Karpas-422 (cell line): ENCODE results near the gene GLDN. TPM values are rescaled to one million over a fixed set of nuclear protein-coding genes. Genes with fewer than 3 reads are reported as not detected.

Experiments used
- DNase-seq: peaks from one replicate; pipeline ENCODE4 v3.0.0-alpha.2; 2015
- H2AFZ ChIP-seq: fragments of 200-600 bp; sonication (generic); 2 replicates; pipeline ENCODE4 v1.6.1; 2014; ENCODE audit warnings: antibody characterized with exemption, low read length, mixed read lengths
- H3K27ac ChIP-seq: fragments of 200-600 bp; sonication (generic); 2 replicates; pipeline ENCODE4 v1.5.1; 2014; ENCODE audit warnings: mild to moderate bottlenecking, low read length, moderate library complexity
- H3K27me3 ChIP-seq: fragments of 200-600 bp; sonication (generic); 2 replicates; pipeline ENCODE4 v1.6.1; 2014; ENCODE audit warnings: low read length, mixed read lengths
- H3K36me3 ChIP-seq: fragments of 200-600 bp; sonication (generic); 2 replicates; pipeline ENCODE4 v1.6.1; 2014; ENCODE audit warnings: low read length, mixed read lengths; ENCODE audit not compliant: insufficient read depth
- H3K4me1 ChIP-seq: fragments of 200-600 bp; sonication (generic); 2 replicates; pipeline ENCODE4 v1.6.1; 2014; ENCODE audit warnings: mild to moderate bottlenecking, low read length, mixed read lengths
- H3K4me2 ChIP-seq: fragments of 200-600 bp; sonication (generic); 2 replicates; pipeline ENCODE4 v1.6.1; 2014; ENCODE audit warnings: low read length, low read depth, mild to moderate bottlenecking; ENCODE audit not compliant: poor library complexity, severe bottlenecking
- H3K4me3 ChIP-seq: fragments of 200-600 bp; sonication (generic); 2 replicates; pipeline ENCODE4 v1.5.1; 2014; ENCODE audit warnings: mild to moderate bottlenecking, antibody characterized with exemption, low read length, mixed read lengths
- H3K79me2 ChIP-seq: fragments of 200-600 bp; sonication (generic); 2 replicates; pipeline ENCODE4 v1.6.1; 2014; ENCODE audit warnings: mild to moderate bottlenecking, low read length, mixed read lengths
- H3K9ac ChIP-seq: fragments of 200-600 bp; sonication (generic); 2 replicates; pipeline ENCODE4 v1.6.0; 2014; ENCODE audit warnings: low read length
- H3K9me2 ChIP-seq: fragments of 200-600 bp; sonication (generic), shearing (Covaris generic); replicated peaks from 2 replicates; pipeline ENCODE4 v1.6.0; 2014; ENCODE audit warnings: mild to moderate bottlenecking, low read length, moderate library complexity; ENCODE audit not compliant: insufficient read depth
- H3K9me3 ChIP-seq: fragments of 300-700, 200-600 bp; sonication (generic); 2 replicates; pipeline ENCODE4 v1.6.1; 2014; ENCODE audit warnings: low read length, mixed read lengths
- H4K20me1 ChIP-seq: fragments of 200-600 bp; sonication (generic); 2 replicates; pipeline ENCODE4 v1.6.1; 2014; ENCODE audit warnings: mild to moderate bottlenecking, antibody characterized with exemption, low read length, low read depth; ENCODE audit not compliant: insufficient read depth
- total RNA-seq: library from RNA; depleted of rRNA; stranded (reverse); fragments of >200 nt; shearing (Covaris generic); gene quantifications from 2 replicates; pipeline ENCODE4 v1.2.3, GENCODE V29; 2014; ENCODE audit warnings: low replicate concordance

The GLDN gene
- total RNA-seq, 1 experiment from 2014 or later, result not detected

- no peaks in the 10 kb centered on the region for H3K79me2 ChIP-seq
- H3K4me2 ChIP-seq, result no peak overlapping the region
- H2AFZ ChIP-seq, result no peak overlapping the region
- H3K9ac ChIP-seq, result no peak overlapping the region
- H3K27ac ChIP-seq, result no peak overlapping the region
- H4K20me1 ChIP-seq, result no peaks in the 10 kb centered on the region
- H3K4me3 ChIP-seq, result no peak overlapping the region
- H3K9me3 ChIP-seq, result no peaks in the 10 kb centered on the region
- no peaks in the 10 kb centered on the region for H3K4me1 ChIP-seq
- no peaks in the 10 kb centered on the region for H3K36me3 ChIP-seq
- H3K27me3 ChIP-seq, result no peaks in the 10 kb centered on the region
- H3K9me2 ChIP-seq, result no peaks in the 10 kb centered on the region
- DNase-seq, result no peak
These were observed 958 bp downstream of the GLDN start for GRCh38 chr15:51342227-51342999.

- Histone ChIP-seq H3K4me2 (no peak overlapping the region), H4K20me1 (no peaks in the 10 kb centered on the region), H3K27me3 (no peaks in the 10 kb centered on the region), H3K36me3 (no peaks in the 10 kb centered on the region), H3K4me3 (no peak overlapping the region), H3K9me3 (no peaks in the 10 kb centered on the region), H3K79me2 (no peaks in the 10 kb centered on the region), H3K9ac (no peak overlapping the region), H3K27ac (no peak overlapping the region), H3K4me1 (no peaks in the 10 kb centered on the region), H3K9me2 (no peaks in the 10 kb centered on the region), H2AFZ (no peak overlapping the region)
- no peak for DNase-seq
These were observed 2.0 kb downstream of the GLDN start for GRCh38 chr15:51343466-51343865.

- Histone ChIP-seq H4K20me1 (no peaks in the 10 kb centered on the region), H3K36me3 (no peaks in the 10 kb centered on the region), H3K27me3 (no peaks in the 10 kb centered on the region), H3K9me3 (no peaks in the 10 kb centered on the region), H3K9me2 (no peaks in the 10 kb centered on the region), H3K79me2 (no peaks in the 10 kb centered on the region), H3K4me2 (no peak overlapping the region), H3K4me3 (no peak overlapping the region), H3K9ac (no peak overlapping the region), H3K27ac (no peak overlapping the region), H2AFZ (no peak overlapping the region), H3K4me1 (peaks cover 17% of the 10 kb centered on the region)
- DNase-seq, result no peak
These were observed 4.7 kb downstream of the GLDN start for GRCh38 chr15:51346136-51346535.

GRCh38 chr15:51348688-51349087 is 7.2 kb downstream of the GLDN start:
- H3K9me2 ChIP-seq, result no peaks in the 10 kb centered on the region

GRCh38 chr15:51349156-51349844 is 7.8 kb downstream of the GLDN start:
- Histone ChIP-seq H3K27me3 (no peaks in the 10 kb centered on the region), H3K4me3 (no peak overlapping the region), H3K36me3 (no peaks in the 10 kb centered on the region), H3K27ac (no peak overlapping the region), H4K20me1 (no peaks in the 10 kb centered on the region), H3K4me2 (no peak overlapping the region), H3K9me2 (no peaks in the 10 kb centered on the region), H3K4me1 (peaks cover 20% of the 10 kb centered on the region), H2AFZ (peak overlapping the region; percentile 14; the same call in 1 of the 2 replicates), H3K9ac (no peak overlapping the region), H3K9me3 (no peaks in the 10 kb centered on the region), H3K79me2 (no peaks in the 10 kb centered on the region)
- no peak for DNase-seq

More at GRCh38 chr15:51348688-51349087, 7.2 kb downstream of the GLDN start:
- H3K79me2 ChIP-seq, result no peaks in the 10 kb centered on the region
- no peaks in the 10 kb centered on the region for H3K36me3 ChIP-seq
- H3K4me1 ChIP-seq, result peaks cover 20% of the 10 kb centered on the region
- no peaks in the 10 kb centered on the region for H3K9me3 ChIP-seq
- H3K27ac ChIP-seq, result no peak overlapping the region
- peak overlapping the region; percentile 14; the same call in 1 of the 2 replicates for H2AFZ ChIP-seq
- no peak overlapping the region for H3K9ac ChIP-seq
- no peak overlapping the region for H3K4me2 ChIP-seq
- no peaks in the 10 kb centered on the region for H4K20me1 ChIP-seq
- no peak overlapping the region for H3K4me3 ChIP-seq
- no peak for DNase-seq
- H3K27me3 ChIP-seq, result no peaks in the 10 kb centered on the region

- no peaks in the 10 kb centered on the region for H3K79me2 ChIP-seq
- H3K9me2 ChIP-seq, result no peaks in the 10 kb centered on the region
- H3K4me1 ChIP-seq, result peaks cover 20% of the 10 kb centered on the region
- no peaks in the 10 kb centered on the region for H4K20me1 ChIP-seq
- H3K4me3 ChIP-seq, result no peak overlapping the region
- no peaks in the 10 kb centered on the region for H3K36me3 ChIP-seq
- no peak overlapping the region for H3K27ac ChIP-seq
- no peaks in the 10 kb centered on the region for H3K9me3 ChIP-seq
- DNase-seq, result peak; percentile 47
- H3K4me2 ChIP-seq, result peak overlapping the region; percentile 39
- no peak overlapping the region for H3K9ac ChIP-seq
- H3K27me3 ChIP-seq, result no peaks in the 10 kb centered on the region
- H2AFZ ChIP-seq, result no peak overlapping the region
These were observed 9.3 kb downstream of the GLDN start for GRCh38 chr15:51350723-51351122.

- H3K9me2 ChIP-seq, result no peaks in the 10 kb centered on the region
- H2AFZ ChIP-seq, result no peak overlapping the region
- peaks cover 16% of the 10 kb centered on the region for H3K4me1 ChIP-seq
- H3K4me2 ChIP-seq, result no peak overlapping the region
- H3K4me3 ChIP-seq, result no peak overlapping the region
- no peaks in the 10 kb centered on the region for H3K79me2 ChIP-seq
- H3K27me3 ChIP-seq, result no peaks in the 10 kb centered on the region
- no peaks in the 10 kb centered on the region for H3K36me3 ChIP-seq
- no peak overlapping the region for H3K27ac ChIP-seq
- H4K20me1 ChIP-seq, result no peaks in the 10 kb centered on the region
- no peak overlapping the region for H3K9ac ChIP-seq
- no peaks in the 10 kb centered on the region for H3K9me3 ChIP-seq
- DNase-seq, result no peak
These were observed 12.5 kb downstream of the GLDN start for GRCh38 chr15:51353976-51354375.

GRCh38 chr15:51355096-51355495 is 13.6 kb downstream of the GLDN start:
- H3K27ac ChIP-seq, result no peak overlapping the region
- no peaks in the 10 kb centered on the region for H3K9me3 ChIP-seq
- no peak for DNase-seq
- no peak overlapping the region for H3K9ac ChIP-seq
- no peaks in the 10 kb centered on the region for H3K27me3 ChIP-seq
- no peak overlapping the region for H3K4me2 ChIP-seq
- H3K4me1 ChIP-seq, result peaks cover 13% of the 10 kb centered on the region
- H3K4me3 ChIP-seq, result no peak overlapping the region
- H2AFZ ChIP-seq, result no peak overlapping the region
- no peaks in the 10 kb centered on the region for H3K9me2 ChIP-seq
- no peaks in the 10 kb centered on the region for H3K36me3 ChIP-seq
- no peaks in the 10 kb centered on the region for H4K20me1 ChIP-seq
- no peaks in the 10 kb centered on the region for H3K79me2 ChIP-seq
